ENCODE measurements around the gene RXFP1.

GRCh38 chr4:158500054-158500453 lies 21.6 kb upstream of the RXFP1 start:
- TF ChIP-seq, protein P1, sequence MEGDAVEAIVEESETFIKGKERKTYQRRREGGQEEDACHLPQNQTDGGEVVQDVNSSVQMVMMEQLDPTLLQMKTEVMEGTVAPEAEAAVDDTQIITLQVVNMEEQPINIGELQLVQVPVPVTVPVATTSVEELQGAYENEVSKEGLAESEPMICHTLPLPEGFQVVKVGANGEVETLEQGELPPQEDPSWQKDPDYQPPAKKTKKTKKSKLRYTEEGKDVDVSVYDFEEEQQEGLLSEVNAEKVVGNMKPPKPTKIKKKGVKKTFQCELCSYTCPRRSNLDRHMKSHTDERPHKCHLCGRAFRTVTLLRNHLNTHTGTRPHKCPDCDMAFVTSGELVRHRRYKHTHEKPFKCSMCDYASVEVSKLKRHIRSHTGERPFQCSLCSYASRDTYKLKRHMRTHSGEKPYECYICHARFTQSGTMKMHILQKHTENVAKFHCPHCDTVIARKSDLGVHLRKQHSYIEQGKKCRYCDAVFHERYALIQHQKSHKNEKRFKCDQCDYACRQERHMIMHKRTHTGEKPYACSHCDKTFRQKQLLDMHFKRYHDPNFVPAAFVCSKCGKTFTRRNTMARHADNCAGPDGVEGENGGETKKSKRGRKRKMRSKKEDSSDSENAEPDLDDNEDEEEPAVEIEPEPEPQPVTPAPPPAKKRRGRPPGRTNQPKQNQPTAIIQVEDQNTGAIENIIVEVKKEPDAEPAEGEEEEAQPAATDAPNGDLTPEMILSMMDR (conservative IDR thresholded peaks at IDR 0.05): no peak
- TF ChIP-seq ZFX (IDR thresholded peaks at IDR 0.05): no peak

All from C4-2B (cell line).